Activated CD4-positive, alpha-beta T cell treated with anti-CD3 and anti-CD28 coated beads for 1 hour (primary cell): Measurements from ENCODE around the gene NDOR1.

Experiments
- DNase-seq: peaks from one replicate; pipeline ENCODE4 v3.0.0-alpha.2; 2020

NDOR1 gene

DNA sequence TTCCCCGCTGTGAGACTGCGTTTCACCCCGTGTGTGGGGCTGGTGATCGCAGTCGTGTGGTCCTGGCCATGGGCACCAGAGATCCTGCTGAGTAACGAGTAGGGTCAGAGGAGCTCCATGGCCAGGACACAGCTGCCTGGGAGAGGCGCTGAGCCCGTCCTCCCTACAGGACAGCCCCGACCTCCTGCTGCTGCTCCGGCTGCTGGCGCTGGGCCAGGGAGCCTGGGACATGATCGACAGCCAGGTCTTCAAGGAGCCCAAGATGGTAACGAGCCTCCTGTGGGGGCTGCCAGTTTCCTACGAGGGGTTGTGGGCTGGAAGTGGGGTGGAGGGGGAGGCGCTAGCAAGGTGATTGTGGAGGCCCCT lies 60.6 kb downstream of the NDOR1 start:
- no peak for DNase-seq
